ENCODE results near the gene CNTNAP2. TPM values are rescaled to one million over a fixed set of nuclear protein-coding genes. Genes with fewer than 3 reads are reported as not detected.

CNTNAP2 gene
- total RNA-seq, 2 donors from 2014 or later, result 4.4 to 8.5 TPM

- Histone ChIP-seq H3K4me3 (no peak overlapping the region), H3K9ac (ENCODE audit: low read depth in 2 of 2, low read length in 2 of 2) (no peak overlapping the region), H3K4me1 (no peaks in the 10 kb centered on the region), H3K36me3 (no peaks in the 10 kb centered on the region), H3K27ac (no peak overlapping the region), H3K9me3 (no peaks in the 10 kb centered on the region), H3K27me3 (no peaks in the 10 kb centered on the region)
- DNase-seq, result no peak
- intact Hi-C loops (cut with DNase I), result no loop called here
- TF ChIP-seq, protein P1, sequence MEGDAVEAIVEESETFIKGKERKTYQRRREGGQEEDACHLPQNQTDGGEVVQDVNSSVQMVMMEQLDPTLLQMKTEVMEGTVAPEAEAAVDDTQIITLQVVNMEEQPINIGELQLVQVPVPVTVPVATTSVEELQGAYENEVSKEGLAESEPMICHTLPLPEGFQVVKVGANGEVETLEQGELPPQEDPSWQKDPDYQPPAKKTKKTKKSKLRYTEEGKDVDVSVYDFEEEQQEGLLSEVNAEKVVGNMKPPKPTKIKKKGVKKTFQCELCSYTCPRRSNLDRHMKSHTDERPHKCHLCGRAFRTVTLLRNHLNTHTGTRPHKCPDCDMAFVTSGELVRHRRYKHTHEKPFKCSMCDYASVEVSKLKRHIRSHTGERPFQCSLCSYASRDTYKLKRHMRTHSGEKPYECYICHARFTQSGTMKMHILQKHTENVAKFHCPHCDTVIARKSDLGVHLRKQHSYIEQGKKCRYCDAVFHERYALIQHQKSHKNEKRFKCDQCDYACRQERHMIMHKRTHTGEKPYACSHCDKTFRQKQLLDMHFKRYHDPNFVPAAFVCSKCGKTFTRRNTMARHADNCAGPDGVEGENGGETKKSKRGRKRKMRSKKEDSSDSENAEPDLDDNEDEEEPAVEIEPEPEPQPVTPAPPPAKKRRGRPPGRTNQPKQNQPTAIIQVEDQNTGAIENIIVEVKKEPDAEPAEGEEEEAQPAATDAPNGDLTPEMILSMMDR (IDR thresholded peaks at IDR 0.05), result no peak
These were observed 10.3 kb downstream of the CNTNAP2 start for GRCh38 chr7:146126767-146127509.

DNA sequence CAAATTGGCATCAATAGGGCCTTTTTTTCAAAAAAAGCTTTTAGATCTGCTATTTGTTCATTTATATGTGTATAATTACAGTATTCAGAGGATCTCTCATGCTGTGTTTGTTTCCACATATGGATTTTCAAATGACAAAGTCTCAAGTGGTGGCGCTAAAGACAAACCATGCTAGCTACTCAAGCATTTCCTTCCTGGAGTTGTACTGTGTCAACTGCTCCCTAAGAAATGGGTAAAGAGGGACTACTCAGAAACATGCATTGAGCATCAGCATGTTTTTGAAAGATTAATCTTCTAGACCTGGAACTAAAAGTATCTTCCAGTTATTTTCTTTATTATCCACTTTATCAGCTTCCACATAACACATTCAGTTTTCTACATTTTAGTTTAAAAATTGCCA, 12.7 kb downstream of the CNTNAP2 start:
- no peaks in the 10 kb centered on the region for H3K9me3 ChIP-seq
- no peaks in the 10 kb centered on the region for H3K36me3 ChIP-seq
- no peak overlapping the region for H3K9ac ChIP-seq (ENCODE audit: low read depth in 2 of 2, low read length in 2 of 2)
- H3K27ac ChIP-seq, result no peak overlapping the region
- no peak for DNase-seq
- no peaks in the 10 kb centered on the region for H3K4me1 ChIP-seq
- TF ChIP-seq, protein P1 (IDR thresholded peaks at IDR 0.05), result no peak
- H3K4me3 ChIP-seq, result no peak overlapping the region
- intact Hi-C loops (cut with DNase I), result no loop called here
- no peaks in the 10 kb centered on the region for H3K27me3 ChIP-seq

- H3K9ac ChIP-seq (ENCODE audit: low read depth in 2 of 2, low read length in 2 of 2), result no peak overlapping the region
These were observed 13.4 kb downstream of the CNTNAP2 start for GRCh38 chr7:146129997-146130396.

GRCh38 chr7:146131701-146132100, 15.1 kb downstream of the CNTNAP2 start:
- intact Hi-C loops (cut with DNase I), result no loop called here
- DNase-seq, result no peak
- Histone ChIP-seq H3K9ac (ENCODE audit: low read depth in 2 of 2, low read length in 2 of 2) (no peak overlapping the region), H3K9me3 (no peaks in the 10 kb centered on the region), H3K27ac (no peak overlapping the region), H3K27me3 (no peaks in the 10 kb centered on the region), H3K4me3 (no peak overlapping the region), H3K4me1 (no peaks in the 10 kb centered on the region), H3K36me3 (no peaks in the 10 kb centered on the region)
- TF ChIP-seq, protein P1 (IDR thresholded peaks at IDR 0.05), result no peak

More at GRCh38 chr7:146129997-146130396, 13.4 kb downstream of the CNTNAP2 start:
- TF ChIP-seq, protein P1 (IDR thresholded peaks at IDR 0.05), result no peak
- Histone ChIP-seq H3K4me3 (no peak overlapping the region), H3K9me3 (no peaks in the 10 kb centered on the region), H3K36me3 (no peaks in the 10 kb centered on the region), H3K4me1 (no peaks in the 10 kb centered on the region), H3K27me3 (no peaks in the 10 kb centered on the region), H3K27ac (no peak overlapping the region)
- intact Hi-C loops (cut with DNase I), result no loop called here
- no peak for DNase-seq

DNA sequence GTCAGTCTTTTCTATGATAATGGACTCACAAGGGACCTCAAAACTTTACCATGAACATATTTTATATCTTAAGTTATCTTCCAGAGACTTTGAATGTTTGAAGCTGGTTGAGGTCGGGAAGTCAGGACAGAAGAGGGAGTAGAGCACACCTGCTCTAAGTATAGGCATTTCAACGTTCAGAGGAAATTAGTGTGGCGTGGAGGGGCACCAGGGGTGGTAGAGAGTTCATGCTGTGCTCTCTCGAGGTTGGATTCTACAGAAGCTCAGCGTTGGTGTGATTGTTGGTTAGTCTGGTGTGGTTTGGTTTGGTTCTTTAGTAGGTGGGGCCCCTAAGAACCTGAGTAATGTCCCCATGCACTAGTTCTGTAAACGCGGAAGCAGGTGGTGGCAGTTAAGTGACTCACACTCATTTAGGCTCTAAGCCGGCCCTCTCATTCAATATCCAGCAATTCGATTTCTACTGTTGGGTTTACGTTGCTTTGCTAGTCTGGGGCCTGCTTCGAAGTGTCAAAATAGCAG, 19.8 kb downstream of the CNTNAP2 start:
- H3K36me3 ChIP-seq, result no peaks in the 10 kb centered on the region
- intact Hi-C loops (cut with DNase I), result no loop called here
- DNase-seq, result no peak
- no peaks in the 10 kb centered on the region for H3K9me3 ChIP-seq
- no peaks in the 10 kb centered on the region for H3K4me1 ChIP-seq
- TF ChIP-seq, protein P1 (IDR thresholded peaks at IDR 0.05), result no peak
- H3K9ac ChIP-seq (ENCODE audit: low read depth in 2 of 2, low read length in 2 of 2), result no peak overlapping the region
- H3K27ac ChIP-seq, result no peak overlapping the region
- no peak overlapping the region for H3K4me3 ChIP-seq
- H3K27me3 ChIP-seq, result no peaks in the 10 kb centered on the region
